ENCODE measurements around the gene GPC6. TPM values are rescaled to one million over a fixed set of nuclear protein-coding genes. Genes with fewer than 3 reads are reported as not detected.

Gene GPC6
- polyA plus RNA-seq, 1 donor (not counting 4 experiments of a cell fraction or from before 2014, with no cell fraction given), result 0.42 TPM

DNA sequence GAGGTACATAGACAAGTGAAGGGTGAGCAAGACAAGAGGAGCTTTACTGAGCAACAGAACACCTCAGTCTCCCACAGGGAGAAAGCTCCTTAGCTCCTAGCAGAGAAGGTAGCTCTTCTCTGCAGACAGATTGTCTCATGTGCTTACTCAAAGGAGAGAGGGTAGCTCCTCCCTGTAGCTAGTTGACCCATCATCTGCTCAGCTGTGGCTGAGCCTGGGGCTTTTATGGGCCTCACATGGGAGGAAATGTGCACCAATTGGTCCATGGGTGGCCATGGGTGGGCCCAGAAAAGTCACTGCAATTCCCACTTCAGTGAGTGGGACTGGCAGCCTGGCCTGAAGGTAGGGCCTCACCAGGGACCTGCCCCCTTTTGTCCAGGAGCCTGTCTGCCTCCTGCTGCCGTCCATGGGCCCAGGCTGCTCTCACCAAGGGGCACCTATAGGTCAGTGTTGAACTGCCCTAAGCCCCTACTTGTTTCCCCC is 246.2 kb downstream of the GPC6 start:
- H3K9me3 ChIP-seq (ENCODE audit: control insufficient read depth, low read depth, low read length), result no peaks in the 10 kb centered on the region
- H3K4me2 ChIP-seq (ENCODE audit: control insufficient read depth, extremely low read depth, insufficient read depth, low read depth, low read length), result no peak overlapping the region
- no peak overlapping the region for H3K4me3 ChIP-seq (ENCODE audit: control insufficient read depth in 2 of 3, extremely low read depth in 1 of 3, insufficient read depth in 2 of 3, low read depth in 1 of 3, low read length in 3 of 3)
- H3K79me2 ChIP-seq (ENCODE audit: control insufficient read depth, insufficient read depth, low read length), result no peaks in the 10 kb centered on the region
- H3K27me3 ChIP-seq (ENCODE audit: control insufficient read depth, extremely low read depth, insufficient read depth, low read length), result no peaks in the 10 kb centered on the region
- TF ChIP-seq EZH2 (IDR thresholded peaks at IDR 0.05; ENCODE audit: low read length), result no peak
- TF ChIP-seq, protein P1, sequence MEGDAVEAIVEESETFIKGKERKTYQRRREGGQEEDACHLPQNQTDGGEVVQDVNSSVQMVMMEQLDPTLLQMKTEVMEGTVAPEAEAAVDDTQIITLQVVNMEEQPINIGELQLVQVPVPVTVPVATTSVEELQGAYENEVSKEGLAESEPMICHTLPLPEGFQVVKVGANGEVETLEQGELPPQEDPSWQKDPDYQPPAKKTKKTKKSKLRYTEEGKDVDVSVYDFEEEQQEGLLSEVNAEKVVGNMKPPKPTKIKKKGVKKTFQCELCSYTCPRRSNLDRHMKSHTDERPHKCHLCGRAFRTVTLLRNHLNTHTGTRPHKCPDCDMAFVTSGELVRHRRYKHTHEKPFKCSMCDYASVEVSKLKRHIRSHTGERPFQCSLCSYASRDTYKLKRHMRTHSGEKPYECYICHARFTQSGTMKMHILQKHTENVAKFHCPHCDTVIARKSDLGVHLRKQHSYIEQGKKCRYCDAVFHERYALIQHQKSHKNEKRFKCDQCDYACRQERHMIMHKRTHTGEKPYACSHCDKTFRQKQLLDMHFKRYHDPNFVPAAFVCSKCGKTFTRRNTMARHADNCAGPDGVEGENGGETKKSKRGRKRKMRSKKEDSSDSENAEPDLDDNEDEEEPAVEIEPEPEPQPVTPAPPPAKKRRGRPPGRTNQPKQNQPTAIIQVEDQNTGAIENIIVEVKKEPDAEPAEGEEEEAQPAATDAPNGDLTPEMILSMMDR (optimal IDR thresholded peaks at IDR 0.05 in 1 of 3, IDR thresholded peaks at IDR 0.05 in 1 of 3, conservative IDR thresholded peaks at IDR 0.05 in 1 of 3; ENCODE audit: extremely low read depth in 1 of 3, insufficient read depth in 2 of 3, low read length in 3 of 3), result no peak
- no peaks in the 10 kb centered on the region for H3K36me3 ChIP-seq (ENCODE audit: control insufficient read depth in 2 of 2, extremely low read depth in 1 of 2, insufficient read depth in 2 of 2, low read length in 2 of 2)
- dilution Hi-C loops (cut with MboI; ENCODE audit: extremely low pct_ligation_motif_present, low sequenced_read_pairs), result no loop called here
- H2AFZ ChIP-seq (ENCODE audit: control insufficient read depth, low read length), result no peak overlapping the region
- H3K4me1 ChIP-seq (ENCODE audit: control insufficient read depth, extremely low read depth, insufficient read depth, low read length), result no peaks in the 10 kb centered on the region
- DNase-seq (ENCODE audit: low read depth, low spot score) (no peak), FAIRE-seq (no peak)
- H3K27ac ChIP-seq (ENCODE audit: control insufficient read depth, insufficient read depth, low read length), result no peak overlapping the region
- H4K20me1 ChIP-seq (ENCODE audit: control insufficient read depth, extremely low read depth, insufficient read depth, low read length), result no peaks in the 10 kb centered on the region
- no peak overlapping the region for H3K9ac ChIP-seq (ENCODE audit: control insufficient read depth, extremely low read depth, insufficient read depth, low read length)
- no peaks in the 10 kb centered on the region for H3K9me1 ChIP-seq (ENCODE audit: control insufficient read depth, extremely low read depth, insufficient read depth, low read length)

DNA sequence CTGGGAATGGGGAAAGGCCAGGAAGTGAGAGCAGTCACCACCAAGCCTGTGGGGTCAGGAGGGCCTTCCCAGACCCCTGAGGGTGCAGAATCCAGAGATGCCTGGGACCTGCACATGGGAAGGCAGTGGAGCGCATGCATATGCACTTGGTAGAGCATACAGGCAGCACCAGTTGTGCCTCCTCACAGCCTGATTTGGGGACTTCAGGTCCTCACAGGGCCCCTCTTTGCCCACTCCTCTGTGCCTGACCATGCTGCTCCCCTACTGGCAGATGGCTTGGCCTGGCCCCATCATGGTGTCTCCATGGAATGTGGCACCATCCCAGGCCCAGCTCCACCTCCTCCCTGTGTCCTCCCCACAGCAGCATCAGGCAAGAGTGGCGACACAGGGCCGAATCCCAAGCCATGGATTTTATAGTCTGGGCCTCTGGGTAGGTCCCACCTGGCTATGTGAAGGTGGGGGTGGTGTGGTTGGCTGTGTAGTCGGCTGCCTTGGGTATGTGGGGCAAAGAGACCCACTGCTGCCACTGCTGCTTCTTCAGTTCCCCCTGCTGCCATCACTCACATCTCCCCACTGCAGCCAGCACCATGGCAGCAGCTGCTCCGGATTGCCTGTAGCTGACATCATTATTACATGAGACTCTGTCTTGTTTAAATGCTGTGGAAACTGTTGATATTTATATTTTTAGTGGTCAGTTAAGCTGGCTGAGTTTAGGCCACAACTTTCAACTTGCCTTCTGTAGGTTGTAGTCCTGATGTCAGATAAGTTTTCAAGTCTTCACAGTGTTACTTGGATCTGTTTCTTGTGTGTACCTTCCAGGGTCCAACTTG is 247.0 kb downstream of the GPC6 start:
- TF ChIP-seq, protein P1 (optimal IDR thresholded peaks at IDR 0.05 in 1 of 3, IDR thresholded peaks at IDR 0.05 in 1 of 3, conservative IDR thresholded peaks at IDR 0.05 in 1 of 3; ENCODE audit: extremely low read depth in 1 of 3, insufficient read depth in 2 of 3, low read length in 3 of 3), result no peak
- no peak for TF ChIP-seq EZH2 (IDR thresholded peaks at IDR 0.05; ENCODE audit: low read length)
- H3K79me2 ChIP-seq (ENCODE audit: control insufficient read depth, insufficient read depth, low read length), result no peaks in the 10 kb centered on the region
- H2AFZ ChIP-seq (ENCODE audit: control insufficient read depth, low read length), result no peak overlapping the region
- H3K9me3 ChIP-seq (ENCODE audit: control insufficient read depth, low read depth, low read length), result no peaks in the 10 kb centered on the region
- FAIRE-seq, result no peak
- no peak overlapping the region for H3K27ac ChIP-seq (ENCODE audit: control insufficient read depth, insufficient read depth, low read length)
- no peaks in the 10 kb centered on the region for H3K36me3 ChIP-seq (ENCODE audit: control insufficient read depth in 2 of 2, extremely low read depth in 1 of 2, insufficient read depth in 2 of 2, low read length in 2 of 2)
- no peak for DNase-seq (ENCODE audit: low read depth, low spot score)
- H3K4me3 ChIP-seq (ENCODE audit: control insufficient read depth in 2 of 3, extremely low read depth in 1 of 3, insufficient read depth in 2 of 3, low read depth in 1 of 3, low read length in 3 of 3), result no peak overlapping the region
- H3K4me1 ChIP-seq (ENCODE audit: control insufficient read depth, extremely low read depth, insufficient read depth, low read length), result no peaks in the 10 kb centered on the region
- H3K4me2 ChIP-seq (ENCODE audit: control insufficient read depth, extremely low read depth, insufficient read depth, low read depth, low read length), result no peak overlapping the region
- H4K20me1 ChIP-seq (ENCODE audit: control insufficient read depth, extremely low read depth, insufficient read depth, low read length), result no peaks in the 10 kb centered on the region
- no peaks in the 10 kb centered on the region for H3K27me3 ChIP-seq (ENCODE audit: control insufficient read depth, extremely low read depth, insufficient read depth, low read length)
- dilution Hi-C loops (cut with MboI; ENCODE audit: extremely low pct_ligation_motif_present, low sequenced_read_pairs), result no loop called here
- no peaks in the 10 kb centered on the region for H3K9me1 ChIP-seq (ENCODE audit: control insufficient read depth, extremely low read depth, insufficient read depth, low read length)
- no peak overlapping the region for H3K9ac ChIP-seq (ENCODE audit: control insufficient read depth, extremely low read depth, insufficient read depth, low read length)

All from keratinocyte (primary cell).